Testis (tissue), 2 donors: ENCODE data around the gene CFAP20DC.

ENCODE experiments used
- CTCF ChIP-seq, 3 experiments: fragments of 450-650 bp in 2 of 3; fragments of 200-600 bp in 1 of 3; sonication (generic) in 1 of 3; IDR thresholded peaks; one replicate each; pipeline ENCODE4 v1.5.1; 2016 to 2019; ENCODE audit warnings: antibody characterized with exemption in 3 of 3, mild to moderate bottlenecking in 2 of 3, moderate library complexity in 1 of 3
- POLR2A ChIP-seq: fragments of 450-650 bp; IDR thresholded peaks from one replicate; pipeline ENCODE4 v1.6.1; 2017; ENCODE audit warnings: antibody characterized with exemption, mild to moderate bottlenecking, moderate library complexity

- TF ChIP-seq CTCF (IDR thresholded peaks at IDR 0.05) (no peak), POLR2A (no peak)
Measured at GRCh38 chr3:58784425-58784824, 265.4 kb downstream of the CFAP20DC start.
